Breast epithelium (tissue), 4 donors: Measurements from ENCODE around the gene ALDH16A1. TPM values are rescaled to one million over a fixed set of nuclear protein-coding genes. Genes with fewer than 3 reads are reported as not detected.

Source experiments
- DNase-seq, 2 donors: peaks; one replicate each; pipeline ENCODE4 v3.0.0-alpha.2; 2019; ENCODE audit warnings: low spot score in 2 of 2
- H3K27ac ChIP-seq, 2 donors: fragments of 200-600 bp; sonication (generic) in 1 of 2; one replicate each; pipeline ENCODE4 v1.5.1; 2016 to 2019; ENCODE audit warnings: mild to moderate bottlenecking in 1 of 2
- H3K27me3 ChIP-seq, 2 donors: fragments of 200-600 bp; sonication (generic) in 1 of 2; one replicate each; pipeline versions ENCODE4 v1.5.1 to v1.6.0; 2017 to 2019; ENCODE audit warnings: control low read depth in 1 of 2, mild to moderate bottlenecking in 1 of 2
- H3K36me3 ChIP-seq: fragments of 200-600 bp; one replicate; pipeline ENCODE4 v1.5.1; 2019
- H3K4me1 ChIP-seq, 2 donors: fragments of 200-600 bp; sonication (generic); one replicate each; pipeline ENCODE4 v1.5.1; 2016 to 2019; ENCODE audit warnings: control low read depth in 1 of 2
- H3K4me3 ChIP-seq, 3 donors: fragments of 200-600 bp; sonication (generic); 1 replicate in 2 of 3; 2 replicates in 1 of 3; pipeline ENCODE4 v1.5.1; 2016 to 2019; ENCODE audit warnings: mild to moderate bottlenecking in 3 of 3, moderate library complexity in 2 of 3
- H3K9me3 ChIP-seq, 2 donors: fragments of 200-600 bp; sonication (generic) in 1 of 2; one replicate each; pipeline ENCODE4 v1.5.1; 2016 to 2019; ENCODE audit warnings: control low read depth in 1 of 2
- CTCF ChIP-seq, 3 donors: fragments of 450-650 bp; IDR thresholded peaks; one replicate each; pipeline ENCODE4 v1.5.1; 2016 to 2017; ENCODE audit warnings: antibody characterized with exemption in 3 of 3, mild to moderate bottlenecking in 3 of 3, moderate library complexity in 3 of 3
- POLR2A ChIP-seq: fragments of 450-650 bp; IDR thresholded peaks from one replicate; pipeline ENCODE4 v1.6.1; 2016; ENCODE audit warnings: antibody characterized with exemption, mild to moderate bottlenecking, moderate library complexity
- POLR2AphosphoS5 ChIP-seq, 3 donors: sonication (generic); formaldehyde crosslinking; IDR thresholded peaks; one replicate each; pipeline ENCODE4 v1.6.1; 2017; ENCODE audit warnings: antibody characterized with exemption in 3 of 3
- intact Hi-C: fragments of 100-400 bp; cut with DNase I; formaldehyde crosslinking; loops from one replicate; pipeline ENCODE4 v1.15.1; 2023; ENCODE audit warnings: low total_unique reads
- total RNA-seq, 3 donors: library from RNA; depleted of rRNA; stranded (reverse); fragments of >200 nt; gene quantifications; one replicate each; pipeline ENCODE4 v1.1.0, GENCODE V29; 2016

Gene ALDH16A1
- total RNA-seq, 3 donors from 2014 or later, result 20.6 to 34.4 (median 32.2) TPM

- Histone ChIP-seq H3K4me1 (peaks cover 0 to 4% of the 10 kb centered on the region in 2 donors), H3K36me3 (no peaks in the 10 kb centered on the region), H3K27me3 (peaks cover 0 to 42% of the 10 kb centered on the region in 2 donors), H3K9me3 (no peaks in the 10 kb centered on the region), H3K4me3 (no peak overlapping the region), H3K27ac (no peak overlapping the region)
- intact Hi-C loops, result loop anchor here (10.0 kb wide), 1 partner anchor 185 kb away; no protein-coding TSS in a partner anchor
- TF ChIP-seq POLR2AphosphoS5 (IDR thresholded peaks at IDR 0.05) (no peak), POLR2A (no peak)
- no peak for DNase-seq
Measured at GRCh38 chr19:49439836-49440235, 13.2 kb upstream of the ALDH16A1 start.

- Histone ChIP-seq H3K4me3 (peak overlapping the region; percentile 62 to 91 (median 69)), H3K27me3 (peaks cover 0 to 41% of the 10 kb centered on the region in 2 donors), H3K27ac (peak overlapping the region in 1 of 2 donors; percentile 48), H3K4me1 (peaks cover 0 to 4% of the 10 kb centered on the region in 2 donors), H3K9me3 (no peaks in the 10 kb centered on the region), H3K36me3 (no peaks in the 10 kb centered on the region)
- intact Hi-C loops, result no loop called here
- TF ChIP-seq POLR2AphosphoS5 (IDR thresholded peaks at IDR 0.05) (no peak), POLR2A (no peak), CTCF (IDR thresholded peaks at IDR 0.05) (no peak)
- DNase-seq, result no peak
Measured at GRCh38 chr19:49440439-49441209, 12.4 kb upstream of the ALDH16A1 start.

GRCh38 chr19:49441210-49441959, 11.6 kb upstream of the ALDH16A1 start, which contains the start of gene SLC17A7:
TSS of gene SLC17A7 (minus strand) at chr19:49441527. CDS start at chr19:49441379, 148 bp downstream.
- Histone ChIP-seq H3K36me3 (no peaks in the 10 kb centered on the region), H3K27ac (peak within 1 kb of the TSS; percentile 80 to 81), H3K9me3 (no peaks in the 10 kb centered on the region), H3K4me1 (peaks cover 0 to 4% of the 10 kb centered on the region in 2 donors), H3K27me3 (peaks cover 0 to 34% of the 10 kb centered on the region in 2 donors), H3K4me3 (peak within 1 kb of the TSS; percentile 62 to 91 (median 69))
- intact Hi-C loops, result no loop called here
- TF ChIP-seq POLR2AphosphoS5 (IDR thresholded peaks at IDR 0.05) (no peak), CTCF (IDR thresholded peaks at IDR 0.05) (no peak), POLR2A (no peak)
- DNase-seq, result no peak

GRCh38 chr19:49441960-49442350, 11.1 kb upstream of the ALDH16A1 start:
- Histone ChIP-seq H3K27ac (peak overlapping the region; percentile 80 to 81), H3K27me3 (peaks cover 0 to 28% of the 10 kb centered on the region in 2 donors), H3K36me3 (no peaks in the 10 kb centered on the region), H3K4me1 (peaks cover 0 to 4% of the 10 kb centered on the region in 2 donors), H3K9me3 (no peaks in the 10 kb centered on the region), H3K4me3 (peak overlapping the region; percentile 62 to 91 (median 69))
- no peak for DNase-seq
- no peak for TF ChIP-seq CTCF (IDR thresholded peaks at IDR 0.05)
- no peak for TF ChIP-seq POLR2AphosphoS5 (IDR thresholded peaks at IDR 0.05)
- intact Hi-C loops, result no loop called here

GRCh38 chr19:49442354-49442753, 10.7 kb upstream of the ALDH16A1 start:
- peaks cover 0 to 4% of the 10 kb centered on the region in 2 donors for H3K4me1 ChIP-seq
- peak overlapping the region; percentile 80 to 81 for H3K27ac ChIP-seq
- peaks cover 0 to 24% of the 10 kb centered on the region in 2 donors for H3K27me3 ChIP-seq
- DNase-seq, result peak in 1 of 2 donors; percentile 46
- intact Hi-C loops, result no loop called here
- H3K9me3 ChIP-seq, result no peaks in the 10 kb centered on the region
- peak overlapping the region; percentile 62 to 91 (median 69) for H3K4me3 ChIP-seq
- H3K36me3 ChIP-seq, result no peaks in the 10 kb centered on the region
- TF ChIP-seq POLR2A (no peak), POLR2AphosphoS5 (IDR thresholded peaks at IDR 0.05) (no peak), CTCF (IDR thresholded peaks at IDR 0.05) (no peak)
